DMS79 (cell line): Measurements from ENCODE around the gene MACIR.

ENCODE experiments used
- DNase-seq: peaks from one replicate; lab custom pipeline; 2025; lab: John Stamatoyannopoulos, UW

MACIR gene

DNA sequence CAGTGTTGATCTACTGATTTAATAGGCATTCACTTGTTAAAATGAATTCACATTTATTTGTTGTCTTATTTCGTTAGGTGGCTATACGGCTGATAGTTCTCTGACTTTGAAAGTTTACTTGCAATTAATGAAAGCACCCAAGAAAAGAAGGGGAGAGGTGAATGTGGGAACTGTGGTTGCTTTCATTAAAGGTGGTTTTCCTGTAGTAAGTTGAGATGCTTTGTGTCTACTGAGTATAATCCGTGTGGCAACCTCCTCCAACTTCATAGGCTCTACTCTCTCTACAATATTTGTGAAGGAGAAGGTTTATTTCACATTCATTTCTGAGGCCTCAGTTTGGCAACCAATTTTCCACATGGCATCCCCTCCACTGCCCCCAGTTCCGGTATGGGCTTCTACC lies 12.8 kb upstream of the MACIR start:
- no peak for DNase-seq

DNA sequence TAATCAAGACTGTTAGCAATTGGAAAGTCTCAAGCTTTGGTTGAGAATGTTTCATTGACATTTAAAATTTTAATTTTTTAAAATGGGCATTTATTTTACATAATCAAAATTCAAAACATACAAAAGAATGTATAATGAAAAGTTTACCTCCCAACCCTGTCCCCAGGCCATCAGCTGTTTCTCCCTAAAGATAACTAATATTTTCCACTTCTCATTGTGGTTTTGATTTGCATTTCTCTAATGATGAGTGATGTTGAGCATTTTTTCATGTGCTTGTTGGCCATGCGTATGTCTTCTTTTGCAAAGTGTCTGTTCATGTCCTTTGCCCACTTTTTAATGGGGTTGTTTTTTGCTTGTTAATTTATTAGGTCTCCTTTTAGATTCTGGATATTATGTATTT lies 11.4 kb upstream of the MACIR start:
- no peak for DNase-seq

- DNase-seq, result no peak
Observed at GRCh38 chr5:103249068-103249467, 9.5 kb upstream of the MACIR start.

DNA sequence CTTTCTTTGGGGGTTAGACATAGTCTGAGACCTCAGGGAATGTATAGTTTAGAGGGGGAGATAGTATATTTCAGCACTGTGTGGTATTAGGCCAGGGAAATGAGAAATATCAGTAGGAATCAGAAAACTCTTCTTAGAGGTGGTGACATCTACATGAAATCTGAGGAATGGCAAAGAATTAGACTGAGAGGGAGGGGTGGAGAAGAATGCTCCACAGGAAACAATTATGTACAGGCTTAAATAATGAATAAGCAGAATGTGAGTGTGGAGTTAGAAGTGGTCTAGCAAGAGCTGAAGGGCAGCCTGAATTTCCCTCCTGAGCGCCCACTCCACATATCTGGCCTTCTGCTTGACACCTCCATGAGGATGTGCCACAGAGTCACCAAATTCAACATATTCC lies 3.6 kb upstream of the MACIR start:
- no peak for DNase-seq

GRCh38 chr5:103255691-103256090 lies 2.9 kb upstream of the MACIR start:
- no peak for DNase-seq

- no peak for DNase-seq
Observed at GRCh38 chr5:103256178-103256577, 2.4 kb upstream of the MACIR start.

DNA sequence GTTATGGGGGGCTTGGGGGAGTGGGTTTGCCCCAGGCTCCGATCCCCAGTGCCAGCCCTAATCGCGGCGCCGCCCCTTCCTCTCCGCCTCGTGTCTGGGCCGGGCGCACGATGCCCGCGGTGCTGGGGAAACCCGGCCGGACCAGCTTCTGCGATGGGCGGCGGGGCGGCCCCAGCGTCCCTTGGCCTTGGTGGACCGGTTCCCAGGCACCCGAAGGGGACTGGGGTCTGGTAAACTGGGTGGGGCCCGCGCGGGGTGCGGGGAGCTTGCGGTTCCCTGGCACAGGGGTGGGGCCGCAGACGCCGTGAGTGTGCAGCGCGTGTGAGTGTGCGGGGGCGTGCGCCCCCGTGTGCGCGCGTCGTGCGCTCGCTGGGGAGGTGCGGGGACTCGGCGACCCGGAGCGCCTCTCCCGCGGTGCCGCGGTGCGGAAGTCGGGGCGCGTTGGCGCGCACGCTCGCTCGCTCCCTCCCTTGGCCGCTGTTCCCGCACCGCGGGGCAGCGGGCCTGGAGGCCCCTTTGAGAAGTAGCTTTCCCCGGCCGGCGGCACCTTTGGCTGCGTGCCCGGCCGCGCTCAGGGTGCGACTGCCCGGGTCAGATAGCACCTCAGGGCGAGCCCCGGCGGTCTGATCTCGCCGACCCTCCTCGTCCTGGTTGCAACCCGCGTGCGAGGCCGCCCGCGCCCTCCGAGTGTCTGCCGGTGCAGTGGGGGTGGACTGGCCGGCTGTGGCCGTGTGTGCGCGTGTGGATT lies 568 bp downstream of the MACIR start:
- DNase-seq, result peak; percentile 0

DNA sequence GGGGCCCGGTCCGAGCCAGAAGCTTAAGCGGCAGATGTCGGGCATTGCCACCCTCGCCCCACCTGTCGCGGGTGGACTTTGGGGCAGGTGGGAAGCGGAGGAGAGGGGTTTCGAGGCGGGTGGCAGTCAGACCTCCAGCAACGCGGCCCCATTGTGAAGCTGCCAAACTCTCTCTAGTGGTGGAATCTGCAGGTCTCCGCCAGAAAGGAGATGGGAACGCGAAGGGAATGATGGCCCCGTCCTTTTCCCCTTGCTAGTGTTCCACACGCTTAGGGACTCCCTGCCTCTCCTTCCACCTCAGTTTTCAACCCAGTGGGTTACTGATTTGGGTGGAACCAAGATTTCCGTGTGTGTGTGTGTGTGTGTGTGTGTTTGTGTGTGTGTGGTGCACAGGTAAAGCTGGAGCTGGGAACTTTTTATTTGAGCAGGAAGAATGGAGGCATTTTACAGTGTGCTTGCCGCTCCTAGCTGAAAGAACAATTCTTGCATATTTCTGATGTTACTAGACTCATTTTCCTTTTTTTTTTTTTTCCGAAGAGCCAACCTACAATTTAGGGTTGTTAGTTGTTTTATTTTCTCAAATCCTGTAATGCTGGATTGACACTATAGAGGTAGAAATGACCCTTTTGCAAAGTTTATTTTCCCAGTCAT lies 1.3 kb downstream of the MACIR start:
- peak; percentile 0 for DNase-seq

GRCh38 chr5:103260951-103261350 lies 2.4 kb downstream of the MACIR start:
- no peak for DNase-seq

DNA sequence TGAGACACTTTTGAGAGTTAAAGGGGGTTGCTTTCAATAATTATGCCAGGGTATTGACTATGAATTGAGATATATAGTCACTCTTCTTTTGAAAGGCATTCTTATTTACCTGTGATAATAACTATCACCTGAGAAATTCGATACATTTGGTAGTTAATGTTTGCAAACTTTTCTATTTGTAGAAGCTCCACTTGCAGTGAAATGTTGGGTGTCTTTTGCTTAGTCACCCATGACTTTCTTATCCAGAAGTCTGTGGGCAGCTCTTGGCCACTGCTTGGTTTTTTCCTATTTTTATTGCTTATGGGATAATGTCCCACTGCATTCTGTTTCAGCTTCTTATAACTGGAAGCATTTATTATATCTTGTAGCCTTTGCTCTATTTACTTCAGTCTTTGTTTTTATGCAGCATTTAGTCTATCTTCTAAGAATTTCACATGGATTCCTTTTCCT lies 3.9 kb downstream of the MACIR start:
- DNase-seq, result no peak

GRCh38 chr5:103263054-103263453 lies 4.5 kb downstream of the MACIR start:
- DNase-seq, result no peak

GRCh38 chr5:103264508-103264907 lies 5.9 kb downstream of the MACIR start:
- no peak for DNase-seq

DNA sequence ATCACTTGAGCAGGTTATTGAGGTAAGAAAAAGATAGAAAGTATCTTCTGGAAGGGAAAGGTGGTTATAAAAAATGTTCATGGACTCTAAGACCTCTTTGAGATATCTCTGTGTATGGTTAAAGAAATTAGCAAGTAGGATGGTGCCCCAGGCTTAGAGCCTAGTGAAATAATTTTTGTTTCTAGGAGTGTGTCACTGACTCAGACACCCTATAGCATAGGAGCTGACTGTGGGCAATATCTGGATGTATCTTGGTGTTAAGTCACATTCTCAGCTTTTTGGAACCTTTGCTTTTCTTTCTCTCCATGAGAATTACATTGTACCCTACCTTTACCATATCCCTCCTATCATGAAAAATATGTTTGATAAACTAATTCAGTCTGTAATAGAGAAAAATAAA lies 12.0 kb downstream of the MACIR start:
- DNase-seq, result no peak

- DNase-seq, result peak; percentile 20
Observed at GRCh38 chr5:103271570-103272289, 13.2 kb downstream of the MACIR start.

- DNase-seq, result no peak
Observed at GRCh38 chr5:103272377-103272776, 13.8 kb downstream of the MACIR start.

GRCh38 chr5:103273952-103274351 lies 15.4 kb downstream of the MACIR start:
- no peak for DNase-seq

DNA sequence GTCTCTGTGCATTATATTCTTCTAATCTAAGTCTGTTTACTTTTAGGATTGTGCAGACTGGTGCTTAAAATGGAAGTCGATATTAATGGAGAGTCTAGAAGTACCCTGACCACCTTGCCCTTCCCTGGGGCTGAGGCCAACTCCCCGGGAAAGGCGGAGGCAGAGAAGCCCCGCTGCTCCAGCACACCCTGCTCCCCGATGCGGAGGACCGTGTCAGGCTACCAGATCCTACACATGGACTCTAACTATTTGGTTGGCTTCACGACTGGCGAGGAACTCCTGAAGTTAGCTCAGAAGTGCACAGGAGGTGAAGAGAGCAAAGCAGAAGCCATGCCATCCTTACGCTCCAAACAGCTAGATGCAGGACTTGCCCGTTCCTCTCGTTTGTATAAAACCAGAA lies 17.3 kb downstream of the MACIR start:
- no peak for DNase-seq

- DNase-seq, result no peak
Observed at GRCh38 chr5:103280967-103281366, 22.4 kb downstream of the MACIR start.

GRCh38 chr5:103283120-103283519 lies 24.6 kb downstream of the MACIR start:
- no peak for DNase-seq

DNA sequence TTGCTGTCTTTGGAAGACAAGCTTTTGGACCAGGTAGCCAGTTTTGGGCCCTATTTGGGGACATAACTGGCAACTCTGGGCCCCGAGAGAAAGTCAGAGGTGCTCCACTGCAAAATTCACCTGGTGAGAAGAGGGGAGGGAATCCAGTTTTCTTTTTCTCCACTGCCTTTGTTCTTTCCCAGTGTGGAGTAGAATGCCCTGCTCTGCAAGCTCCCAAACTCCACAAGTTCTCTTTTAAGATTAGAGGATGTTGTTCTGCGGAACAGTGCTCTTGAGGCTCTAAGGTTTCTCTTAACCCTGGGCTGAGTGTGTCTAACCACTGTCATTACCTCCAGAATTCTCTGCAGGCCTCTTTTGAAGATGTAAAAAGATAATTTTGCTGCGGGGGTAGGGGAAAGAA lies 25.3 kb downstream of the MACIR start:
- no peak for DNase-seq

- no peak for DNase-seq
Observed at GRCh38 chr5:103286622-103287021, 28.1 kb downstream of the MACIR start.

GRCh38 chr5:103289024-103289423 lies 30.5 kb downstream of the MACIR start:
- no peak for DNase-seq

- no peak for DNase-seq
Observed at GRCh38 chr5:103290846-103291245, 32.3 kb downstream of the MACIR start.
